HEK293 (cell line): Measurements from ENCODE around the gene GRK5.

ENCODE experiments used
- CTCF ChIA-PET: fragments of 350-600 bp; formaldehyde crosslinking; extraction: SDS; loops from one replicate; lab custom pipeline; 2021; ENCODE audit warnings: antibody characterized with exemption; lab: Yijun Ruan, JAX
- POLR2A ChIA-PET: fragments of 300-600 bp; formaldehyde crosslinking; extraction: SDS; loops from one replicate; lab custom pipeline; 2020; ENCODE audit warnings: antibody characterized with exemption, inconsistent platforms; lab: Yijun Ruan, JAX
- H3K27ac ChIP-seq: fragments of 200-500 bp; sonication (Bioruptor generic); 2 replicates; pipeline ENCODE4 v1.5.1; 2014; ENCODE audit warnings: low read depth, low read length, control low read depth, inconsistent platforms; ENCODE audit errors: extremely low read depth
- H3K36me3 ChIP-seq, 2 experiments: fragments of 200-500 bp in 1 of 2; sonication (Bioruptor generic) in 1 of 2; 1 replicate in 1 of 2; 2 replicates in 1 of 2; pipeline ENCODE4 v1.5.1; 2014 to 2017; ENCODE audit warnings: inconsistent platforms in 2 of 2, low read length in 2 of 2; ENCODE audit not compliant: control insufficient read depth in 2 of 2, insufficient read depth in 1 of 2
- H3K4me1 ChIP-seq: fragments of 200-500 bp; sonication (Bioruptor generic); 2 replicates; pipeline ENCODE4 v1.5.1; 2014; ENCODE audit warnings: mild to moderate bottlenecking, low read length, inconsistent platforms; ENCODE audit not compliant: control insufficient read depth, insufficient read depth
- H3K4me3 ChIP-seq: 2 replicates; pipeline ENCODE4 v1.5.1; 2011; ENCODE audit warnings: low read depth, mild to moderate bottlenecking, control low read depth, low read length, moderate library complexity
- H3K9me3 ChIP-seq: fragments of 200-500 bp; sonication (Bioruptor generic); 2 replicates; pipeline ENCODE4 v1.5.1; 2014; ENCODE audit warnings: low read depth, low read length, inconsistent platforms; ENCODE audit not compliant: control insufficient read depth, insufficient read depth
- GLI2 ChIP-seq: fragments of 450-650 bp; formaldehyde crosslinking; IDR thresholded peaks from 2 replicates; pipeline ENCODE4; 2017; ENCODE audit warnings: missing biosample characterization, missing genetic modification characterization, low read depth, borderline replicate concordance
- PRDM4 ChIP-seq: fragments of 450-650 bp; formaldehyde crosslinking; IDR thresholded peaks from 2 replicates; pipeline ENCODE4 v1.5.1; 2017; ENCODE audit warnings: missing biosample characterization, missing genetic modification characterization
- PRDM6 ChIP-seq: fragments of 450-650 bp; formaldehyde crosslinking; IDR thresholded peaks from 2 replicates; pipeline ENCODE4 v1.5.1; 2017; ENCODE audit warnings: missing biosample characterization, missing genetic modification characterization
- REPIN1 ChIP-seq: fragments of 450-650 bp; formaldehyde crosslinking; IDR thresholded peaks from 2 replicates; pipeline ENCODE4 v1.5.1; 2017; ENCODE audit warnings: missing biosample characterization, missing genetic modification characterization, low read depth
- REST ChIP-seq: fragments of 450-650 bp; formaldehyde crosslinking; IDR thresholded peaks from 2 replicates; pipeline ENCODE4 v1.5.1; 2016; ENCODE audit warnings: missing biosample characterization, missing genetic modification characterization
- ZBTB21 ChIP-seq: fragments of 450-650 bp; formaldehyde crosslinking; IDR thresholded peaks from 2 replicates; pipeline ENCODE4 v1.5.1; 2017; ENCODE audit warnings: missing biosample characterization, missing genetic modification characterization
- ZFP69B ChIP-seq: fragments of 450-650 bp; formaldehyde crosslinking; IDR thresholded peaks from 2 replicates; pipeline ENCODE4 v1.5.1; 2016; ENCODE audit warnings: missing biosample characterization, missing genetic modification characterization
- ZNF138 ChIP-seq: fragments of 450-650 bp; formaldehyde crosslinking; IDR thresholded peaks from 2 replicates; pipeline ENCODE4 v1.5.1; 2016; ENCODE audit warnings: missing biosample characterization, missing genetic modification characterization, borderline replicate concordance
- ZNF148 ChIP-seq: fragments of 450-650 bp; formaldehyde crosslinking; IDR thresholded peaks from 2 replicates; pipeline ENCODE4 v1.5.0; 2017; ENCODE audit warnings: missing biosample characterization, missing genetic modification characterization, borderline replicate concordance
- ZNF335 ChIP-seq: fragments of 450-650 bp; formaldehyde crosslinking; conservative IDR thresholded peaks from 2 replicates; pipeline ENCODE4 v1.5.1; 2016; ENCODE audit warnings: missing biosample characterization, missing genetic modification characterization
- ZNF501 ChIP-seq: fragments of 450-650 bp; formaldehyde crosslinking; IDR thresholded peaks from 2 replicates; pipeline ENCODE4 v1.5.1; 2016; ENCODE audit warnings: missing biosample characterization, missing genetic modification characterization
- ZNF600 ChIP-seq: fragments of 450-650 bp; formaldehyde crosslinking; IDR thresholded peaks from 2 replicates; pipeline ENCODE4 v1.5.1; 2016; ENCODE audit warnings: missing biosample characterization, missing genetic modification characterization
- ZNF664 ChIP-seq: fragments of 450-650 bp; formaldehyde crosslinking; IDR thresholded peaks from 2 replicates; pipeline ENCODE4 v1.5.1; 2016; ENCODE audit warnings: missing biosample characterization, missing genetic modification characterization
- ZNF76 ChIP-seq: fragments of 450-650 bp; formaldehyde crosslinking; IDR thresholded peaks from 2 replicates; pipeline ENCODE4; 2016; ENCODE audit warnings: low read depth, missing biosample characterization, missing genetic modification characterization, borderline replicate concordance
- TF ChIP-seq, protein P1 (sequence below): fragments of 450-650 bp; formaldehyde crosslinking; IDR thresholded peaks from 2 replicates; pipeline ENCODE4 v1.5.1; 2016; ENCODE audit warnings: missing biosample characterization, missing genetic modification characterization

The GRK5 gene

DNA sequence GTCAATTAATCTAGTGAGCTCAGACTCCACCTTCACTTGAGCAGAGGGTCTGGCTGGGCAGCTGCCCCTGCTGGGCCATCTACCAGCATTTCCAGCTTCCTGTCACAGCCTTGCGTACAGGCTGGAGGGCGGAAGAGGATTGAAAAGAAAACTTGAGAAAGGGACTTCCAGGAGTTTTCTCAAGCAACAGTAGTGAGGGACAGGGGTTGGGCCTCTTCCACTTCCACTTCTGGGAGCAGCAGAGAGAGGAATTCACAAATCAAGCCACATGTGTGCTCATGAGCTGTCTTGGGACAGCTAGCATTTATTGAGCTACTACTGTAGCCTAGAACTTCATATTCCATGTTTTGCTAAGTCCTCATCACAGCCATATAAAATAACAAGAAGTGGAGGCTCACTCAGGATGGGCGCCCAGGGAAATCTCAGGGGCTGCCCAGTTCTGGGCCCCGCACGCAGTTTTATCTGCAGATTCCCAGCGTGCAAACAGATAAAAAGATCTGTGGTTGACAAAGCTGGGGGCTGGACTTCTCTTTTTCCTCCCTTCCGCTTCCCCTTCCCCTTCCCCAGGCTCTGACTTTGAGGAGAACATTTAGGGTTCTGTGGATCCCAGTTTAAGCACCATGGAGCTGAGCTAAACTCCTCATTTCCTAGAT is 199.4 kb downstream of the GRK5 start:
- TF ChIP-seq ZNF664 (tag by site-specific recombination) (peak; percentile 73), ZNF501 (tag by site-specific recombination) (no peak)
- no peaks in the 10 kb centered on the region for H3K9me3 ChIP-seq
- H3K36me3 ChIP-seq = no peaks in the 10 kb centered on the region
- H3K27ac ChIP-seq = no peak overlapping the region
- H3K4me3 ChIP-seq = no peak overlapping the region
- ChIA-PET POLR2A (no interaction called here), CTCF (interaction anchor here (0.8 to 1.6 kb wide), 4 partner anchors 9 to 200 kb away, joined by 3 to 6 read pairs (median 5); partner anchors contain the start of gene GRK5)
- H3K4me1 ChIP-seq = no peaks in the 10 kb centered on the region

DNA sequence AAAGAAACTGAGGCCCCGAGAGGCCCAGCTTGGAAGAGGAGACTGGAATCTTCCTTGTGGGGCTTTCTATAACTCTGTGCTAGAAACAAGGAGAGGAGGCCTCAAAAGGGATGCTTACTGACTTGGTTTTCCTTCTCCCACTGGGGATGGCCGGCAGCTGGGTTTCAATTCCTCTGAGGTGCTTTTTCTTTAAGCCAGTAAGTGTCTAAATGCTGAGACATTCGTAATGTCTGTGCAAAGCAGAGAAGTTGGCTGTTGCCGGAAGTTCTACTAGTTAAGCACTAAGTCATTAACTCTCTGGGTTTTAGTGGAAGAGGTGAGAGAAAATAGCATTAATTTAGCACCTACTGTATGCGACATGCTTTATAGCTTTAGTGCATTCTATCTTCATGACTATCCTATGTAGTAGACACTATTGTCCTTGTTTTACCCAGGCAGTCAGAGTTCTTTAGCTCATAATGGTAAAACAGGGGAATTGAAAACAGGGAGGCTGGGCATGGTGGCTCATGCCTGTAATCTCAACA is 199.9 kb downstream of the GRK5 start:
- no peaks in the 10 kb centered on the region for H3K9me3 ChIP-seq
- ChIA-PET POLR2A (interaction anchor here (0.7 kb wide), 1 partner anchor 200 kb away, joined by 7 read pairs; no protein-coding TSS in a partner anchor), CTCF (interaction anchor here (0.6 to 1.2 kb wide), 3 partner anchors 13 to 200 kb away, joined by 3 to 6 read pairs (median 5); partner anchors contain the start of gene GRK5)
- no peak overlapping the region for H3K4me3 ChIP-seq
- TF ChIP-seq GLI2 (no peak), REPIN1 (tag by site-specific recombination) (no peak), REST (no peak), ZNF138 (no peak), ZBTB21 (tag by site-specific recombination) (no peak), ZNF148 (tag by site-specific recombination) (no peak), ZNF335 (tag by site-specific recombination) (no peak), ZNF600 (no peak), ZFP69B (no peak), ZNF76 (tag by site-specific recombination) (no peak), PRDM6 (tag by site-specific recombination) (no peak), PRDM4 (tag by site-specific recombination) (no peak)
- TF ChIP-seq, protein P1, sequence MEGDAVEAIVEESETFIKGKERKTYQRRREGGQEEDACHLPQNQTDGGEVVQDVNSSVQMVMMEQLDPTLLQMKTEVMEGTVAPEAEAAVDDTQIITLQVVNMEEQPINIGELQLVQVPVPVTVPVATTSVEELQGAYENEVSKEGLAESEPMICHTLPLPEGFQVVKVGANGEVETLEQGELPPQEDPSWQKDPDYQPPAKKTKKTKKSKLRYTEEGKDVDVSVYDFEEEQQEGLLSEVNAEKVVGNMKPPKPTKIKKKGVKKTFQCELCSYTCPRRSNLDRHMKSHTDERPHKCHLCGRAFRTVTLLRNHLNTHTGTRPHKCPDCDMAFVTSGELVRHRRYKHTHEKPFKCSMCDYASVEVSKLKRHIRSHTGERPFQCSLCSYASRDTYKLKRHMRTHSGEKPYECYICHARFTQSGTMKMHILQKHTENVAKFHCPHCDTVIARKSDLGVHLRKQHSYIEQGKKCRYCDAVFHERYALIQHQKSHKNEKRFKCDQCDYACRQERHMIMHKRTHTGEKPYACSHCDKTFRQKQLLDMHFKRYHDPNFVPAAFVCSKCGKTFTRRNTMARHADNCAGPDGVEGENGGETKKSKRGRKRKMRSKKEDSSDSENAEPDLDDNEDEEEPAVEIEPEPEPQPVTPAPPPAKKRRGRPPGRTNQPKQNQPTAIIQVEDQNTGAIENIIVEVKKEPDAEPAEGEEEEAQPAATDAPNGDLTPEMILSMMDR = no peak
- no peaks in the 10 kb centered on the region for H3K36me3 ChIP-seq
- no peaks in the 10 kb centered on the region for H3K4me1 ChIP-seq
- H3K27ac ChIP-seq = no peak overlapping the region
